ENCODE measurements around the gene ATP6V0E2.

ATP6V0E2 gene

DNA sequence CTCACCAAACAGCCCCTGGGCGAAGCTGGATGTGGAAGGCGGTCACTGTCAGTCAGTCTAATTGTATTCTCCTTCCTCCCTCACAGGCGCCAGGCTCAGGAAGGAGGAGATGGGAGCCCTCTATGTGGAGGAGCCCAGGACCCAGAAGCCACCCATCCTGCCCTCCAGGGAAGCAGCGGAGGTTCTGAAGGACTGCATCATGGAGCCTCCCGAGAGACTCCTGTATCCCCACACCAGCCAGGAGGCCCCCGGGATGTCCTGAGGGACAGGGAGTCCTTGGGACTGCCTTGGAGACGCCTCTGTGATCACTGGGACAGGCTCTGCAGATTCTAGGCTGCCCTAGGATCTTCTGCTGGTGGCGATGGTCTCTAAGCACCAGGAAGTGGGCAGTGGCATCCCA, 9.7 kb upstream of the ATP6V0E2 start:
- no peak for DNase-seq (ENCODE audit: low read depth, low spot score)

DNA sequence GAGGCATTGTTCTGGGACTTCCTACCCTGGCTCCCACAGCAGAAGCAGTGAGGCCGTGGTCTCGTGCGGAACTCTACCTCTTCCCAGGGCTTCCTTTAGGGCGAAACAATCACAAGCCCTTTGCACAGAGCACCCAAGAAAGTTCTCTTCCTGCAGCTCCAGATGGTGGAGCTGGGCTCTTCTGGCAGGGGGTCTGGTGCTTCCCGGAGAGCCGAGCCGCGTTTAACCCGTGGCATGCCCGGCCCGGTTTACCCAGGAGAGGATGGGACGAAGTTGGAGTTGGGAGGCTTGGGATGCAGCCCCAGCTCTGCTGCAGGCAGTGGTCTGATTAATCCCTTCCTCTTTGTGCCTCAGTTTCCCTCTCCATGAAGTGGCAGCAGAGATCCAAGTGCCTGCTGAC, 9.0 kb upstream of the ATP6V0E2 start:
- no peak for DNase-seq (ENCODE audit: low read depth, low spot score)

DNA sequence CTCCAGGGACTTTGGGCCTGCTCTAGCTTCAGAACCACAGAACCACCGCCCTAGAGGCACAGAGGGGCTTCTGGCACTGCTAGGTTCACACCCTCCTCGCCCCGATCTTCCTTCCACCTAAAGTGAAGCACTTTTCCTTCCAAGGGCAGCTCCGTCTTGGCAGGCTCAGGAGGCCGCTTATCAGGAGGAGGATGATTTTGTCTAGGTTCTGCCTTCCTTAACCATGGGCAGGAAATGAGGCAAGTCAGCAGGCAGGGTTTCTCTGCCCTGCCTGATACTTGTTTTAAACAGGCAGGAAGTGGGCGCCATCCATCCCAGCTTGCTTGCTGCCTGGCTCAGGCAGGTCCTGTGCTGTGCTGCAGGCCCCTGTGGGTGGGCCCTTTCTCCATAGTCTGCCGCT, 8.3 kb upstream of the ATP6V0E2 start:
- DNase-seq (ENCODE audit: low read depth, low spot score), result no peak

DNA sequence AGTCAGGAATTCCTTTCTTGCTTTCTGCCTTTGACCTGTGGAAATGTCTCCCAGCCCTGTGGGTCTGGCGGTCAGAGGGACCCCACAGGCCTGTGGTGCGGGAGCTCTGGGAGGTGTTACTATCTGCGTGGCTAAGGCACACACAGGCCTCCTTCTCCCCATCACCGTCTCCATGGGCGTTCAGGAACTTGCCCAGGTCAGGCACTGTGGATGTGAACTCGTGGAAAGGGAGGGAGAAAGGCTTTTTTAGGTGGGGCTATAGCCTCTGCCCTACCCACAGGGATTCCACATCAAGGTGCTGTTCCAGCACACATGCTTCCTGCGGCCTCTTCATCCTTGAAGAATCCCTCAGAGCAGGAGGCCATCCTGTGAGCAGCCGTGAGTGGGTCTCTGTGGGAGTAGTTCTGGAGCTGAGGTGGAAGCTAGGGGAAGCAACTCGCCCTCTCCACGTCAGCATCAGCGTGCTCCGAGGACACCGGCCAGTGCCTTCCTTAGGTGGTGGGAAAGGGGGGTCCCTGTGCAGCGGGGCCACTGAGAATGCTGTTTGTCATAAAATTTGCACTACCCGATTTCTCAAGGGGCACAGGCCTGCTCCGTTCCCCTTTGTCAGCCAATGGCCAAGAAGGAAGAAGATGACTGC, 7.5 kb upstream of the ATP6V0E2 start:
- DNase-seq (ENCODE audit: low read depth, low spot score), result no peak

DNA sequence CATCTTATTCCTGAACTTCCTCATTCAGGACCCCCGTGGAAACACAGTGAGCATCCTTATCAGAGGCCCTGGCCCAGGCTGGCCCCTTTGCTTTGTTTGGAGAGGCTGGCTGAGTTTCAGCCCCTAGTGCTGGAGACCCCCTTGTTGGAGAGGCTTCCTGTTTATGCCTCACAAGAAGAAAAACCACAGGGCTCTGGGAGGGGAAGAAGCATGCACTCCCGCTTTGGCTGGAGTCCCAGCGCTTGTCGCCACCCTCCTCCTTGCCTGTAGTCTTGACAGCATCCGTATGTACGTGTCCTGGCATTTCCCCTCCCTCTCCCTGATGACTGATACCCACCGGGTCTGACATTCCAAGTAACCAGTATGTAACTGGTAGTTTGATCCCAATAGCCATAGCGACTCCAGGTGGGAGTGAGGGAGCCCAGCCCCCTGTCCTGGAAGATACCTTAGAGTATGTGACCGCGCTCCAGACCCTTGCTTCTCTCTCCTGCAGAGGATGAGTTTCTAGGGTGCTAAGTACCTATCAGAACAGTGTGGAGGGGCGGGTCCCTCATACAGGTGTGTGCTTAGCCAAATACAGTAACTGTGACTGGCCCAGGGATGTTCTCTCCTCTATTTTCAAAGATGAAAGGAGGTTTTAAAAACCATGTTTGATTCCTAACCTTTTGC, 6.9 kb upstream of the ATP6V0E2 start:
- no peak for DNase-seq (ENCODE audit: low read depth, low spot score)

DNA sequence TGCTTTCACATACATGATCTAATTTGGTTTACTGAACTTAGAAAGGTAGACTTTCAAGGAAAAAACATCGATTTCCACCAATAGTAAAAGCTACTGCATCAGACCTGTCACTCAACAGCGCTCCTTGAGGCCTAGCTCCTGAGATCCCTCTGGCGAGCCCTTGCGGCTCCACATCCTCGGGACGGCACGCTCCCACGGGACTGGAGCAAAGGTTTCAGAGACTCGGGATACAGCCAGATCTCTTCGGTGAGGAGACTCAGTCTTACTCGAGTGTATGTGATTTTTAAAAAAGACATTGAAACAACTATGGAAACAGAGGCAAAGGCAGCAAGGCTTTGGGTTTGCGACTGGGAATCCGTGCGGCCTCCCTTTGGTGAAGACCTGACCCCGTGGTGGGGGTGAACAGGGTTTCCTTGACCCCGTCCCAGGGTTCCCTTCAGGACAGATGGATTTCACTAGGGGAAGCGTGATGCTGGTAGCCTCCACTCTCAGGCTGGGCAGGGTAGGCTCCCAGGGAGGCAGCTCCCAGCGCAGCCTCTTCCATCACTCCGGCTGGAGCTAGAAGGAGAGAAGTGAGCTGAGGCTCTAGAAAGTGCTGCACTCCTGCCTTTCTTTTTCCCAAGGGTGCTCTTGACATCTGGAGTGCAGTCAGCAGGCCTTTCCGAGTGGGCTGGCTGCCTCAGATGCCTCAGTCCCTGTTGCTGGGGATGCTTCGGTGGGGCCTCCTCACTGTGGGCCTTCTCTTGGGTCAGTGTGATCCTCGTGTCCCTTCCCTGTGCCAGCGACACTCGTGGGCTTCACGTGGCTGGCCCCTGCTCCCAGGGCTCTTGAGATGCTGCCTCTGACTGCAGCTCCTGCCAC, 5.8 kb upstream of the ATP6V0E2 start:
- no peak for DNase-seq (ENCODE audit: low read depth, low spot score)

DNA sequence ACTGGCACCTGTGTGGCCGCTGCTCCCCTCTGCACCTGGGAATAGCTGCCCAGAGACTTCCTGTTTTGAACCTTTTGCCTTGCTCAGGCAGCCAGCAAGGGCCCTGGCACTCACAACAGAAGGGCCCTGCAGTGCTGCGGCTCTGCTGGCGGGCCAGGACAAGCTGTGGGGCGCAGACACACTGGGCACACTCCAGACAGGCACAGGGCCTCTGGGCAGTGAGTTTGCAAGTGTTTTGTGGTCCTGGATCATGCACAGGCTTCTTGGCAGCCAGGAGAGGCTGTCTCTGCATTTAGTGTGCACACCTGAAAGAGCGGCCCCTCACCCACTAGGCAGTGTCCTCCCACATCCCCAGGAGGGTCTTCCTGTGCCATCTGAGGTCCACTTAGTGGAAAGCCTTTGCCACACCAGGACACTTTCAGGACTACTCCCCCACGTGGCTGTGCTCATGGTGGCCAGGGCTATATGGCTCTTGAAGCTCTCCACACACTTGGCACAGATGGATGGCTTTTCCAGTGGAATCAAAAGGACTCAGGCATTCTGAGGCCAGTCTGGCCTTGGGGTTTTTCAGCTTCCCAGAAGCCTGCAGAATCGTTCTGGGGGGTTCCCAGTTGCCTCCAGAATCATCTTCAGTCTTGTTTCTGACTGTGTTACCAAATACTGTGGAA, 5.0 kb upstream of the ATP6V0E2 start:
- DNase-seq (ENCODE audit: low read depth, low spot score), result no peak

DNA sequence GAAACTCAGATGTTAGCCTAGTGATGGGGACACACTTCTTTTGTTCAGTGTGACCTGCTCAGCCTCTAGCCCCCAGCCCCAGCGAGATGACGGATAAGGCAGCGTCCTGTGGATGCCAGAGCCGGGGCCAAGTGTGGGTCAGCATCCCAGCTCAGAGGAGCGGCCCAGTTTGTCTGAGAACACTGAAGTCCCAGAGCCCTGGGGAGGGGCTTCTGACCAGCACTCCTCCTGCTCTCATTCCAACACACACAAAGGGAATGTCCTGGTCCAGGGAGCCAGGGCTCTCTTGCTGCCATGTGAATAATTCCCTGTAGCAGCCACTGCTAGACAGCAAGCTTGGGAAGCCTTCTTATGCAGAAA, 4.5 kb upstream of the ATP6V0E2 start:
- no peak for DNase-seq (ENCODE audit: low read depth, low spot score)

DNA sequence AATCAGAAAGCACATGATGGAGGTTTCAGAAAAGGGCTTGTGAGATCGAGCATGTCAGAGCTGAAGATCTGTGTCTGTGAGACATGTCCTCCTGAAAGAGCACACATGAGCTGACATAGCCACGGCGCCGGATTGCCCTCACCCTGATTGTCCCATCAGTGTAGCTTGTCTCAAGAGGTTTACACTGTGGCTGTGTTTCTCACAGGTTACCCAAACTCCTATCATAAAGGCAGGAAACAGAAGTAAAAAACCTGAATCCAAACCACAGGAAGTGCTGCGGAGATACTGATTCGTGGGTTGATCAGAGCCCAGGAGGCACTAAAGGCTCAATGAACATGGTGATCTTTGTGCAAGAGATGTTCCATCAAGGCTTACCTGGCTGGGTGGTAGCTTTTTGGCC, 3.9 kb upstream of the ATP6V0E2 start:
- DNase-seq (ENCODE audit: low read depth, low spot score), result no peak

DNA sequence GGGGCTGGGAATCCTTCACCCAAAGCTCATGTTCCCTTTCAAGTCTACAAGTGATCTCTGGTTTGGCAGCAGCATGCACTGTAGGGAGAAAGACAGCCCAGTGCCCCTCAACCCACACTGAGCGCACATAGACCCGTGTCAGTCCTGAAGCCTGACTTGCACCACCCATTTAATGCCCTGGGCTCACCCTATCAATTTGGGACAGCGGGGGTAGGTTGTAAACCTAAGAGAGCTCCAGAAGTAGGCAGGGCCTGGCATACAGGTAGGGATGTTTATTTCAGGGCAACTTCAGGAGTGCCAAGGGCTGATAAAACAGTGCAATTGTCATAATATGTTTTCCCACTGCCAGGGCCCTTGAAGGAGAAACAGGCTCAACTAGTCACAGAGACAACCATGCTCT, 3.5 kb upstream of the ATP6V0E2 start:
- DNase-seq (ENCODE audit: low read depth, low spot score), result no peak

DNA sequence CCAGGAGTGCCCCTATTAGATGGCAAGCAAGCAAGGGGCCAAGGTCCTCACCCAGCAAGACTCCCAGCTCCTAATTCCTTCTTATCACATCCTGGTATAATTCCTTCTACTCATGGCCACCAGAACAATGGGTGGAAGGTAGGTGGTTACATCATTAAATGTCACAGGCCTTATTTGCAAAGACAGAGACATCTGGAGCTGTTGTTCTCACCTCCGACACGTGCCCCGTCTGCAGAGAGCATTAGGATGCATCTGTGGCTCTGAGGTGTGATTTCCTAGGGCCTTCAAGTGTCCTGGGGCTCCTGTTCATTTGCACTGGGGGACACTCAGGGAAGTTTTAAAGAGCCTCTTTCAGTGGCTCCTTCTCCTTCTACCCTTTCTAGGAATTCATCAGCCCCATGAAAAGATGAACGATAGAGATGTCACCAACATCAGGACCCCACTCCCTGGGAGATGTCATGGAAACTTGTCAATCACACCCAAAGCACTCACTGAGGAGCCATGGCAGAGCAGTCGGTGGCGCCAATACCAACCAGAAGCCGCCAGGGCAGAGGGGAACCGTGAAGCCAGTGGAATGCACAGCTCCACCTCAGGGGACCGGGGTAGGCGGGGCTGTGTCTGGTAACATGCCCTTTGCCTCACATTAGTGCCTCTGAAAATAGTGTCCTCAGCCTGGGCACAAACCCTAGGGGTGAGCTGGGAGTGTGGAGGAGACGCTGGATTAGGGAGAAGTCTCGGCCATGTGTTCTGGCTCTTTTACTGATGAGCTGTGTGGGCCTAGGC, 2.9 kb upstream of the ATP6V0E2 start:
- DNase-seq (ENCODE audit: low read depth, low spot score), result no peak

DNA sequence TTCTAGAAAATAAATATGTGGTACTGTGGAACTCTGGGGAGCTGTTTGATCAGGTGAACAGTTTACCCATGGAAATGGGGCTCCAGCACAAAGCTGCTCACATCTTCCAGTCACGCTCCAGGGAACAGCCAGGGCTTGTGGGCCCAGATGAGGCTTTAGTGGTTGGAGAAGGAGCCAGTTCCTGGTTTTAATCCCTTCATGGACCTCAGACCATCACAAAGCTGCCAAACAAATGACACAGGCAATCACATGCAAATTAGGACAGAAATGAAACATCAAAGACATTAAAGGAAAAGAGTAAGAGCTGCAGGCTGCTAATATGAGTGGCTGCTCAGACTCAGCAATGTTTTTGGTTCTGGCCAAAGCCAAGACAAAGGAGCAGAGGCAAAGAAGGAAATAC, 2.2 kb upstream of the ATP6V0E2 start:
- DNase-seq (ENCODE audit: low read depth, low spot score), result no peak

DNA sequence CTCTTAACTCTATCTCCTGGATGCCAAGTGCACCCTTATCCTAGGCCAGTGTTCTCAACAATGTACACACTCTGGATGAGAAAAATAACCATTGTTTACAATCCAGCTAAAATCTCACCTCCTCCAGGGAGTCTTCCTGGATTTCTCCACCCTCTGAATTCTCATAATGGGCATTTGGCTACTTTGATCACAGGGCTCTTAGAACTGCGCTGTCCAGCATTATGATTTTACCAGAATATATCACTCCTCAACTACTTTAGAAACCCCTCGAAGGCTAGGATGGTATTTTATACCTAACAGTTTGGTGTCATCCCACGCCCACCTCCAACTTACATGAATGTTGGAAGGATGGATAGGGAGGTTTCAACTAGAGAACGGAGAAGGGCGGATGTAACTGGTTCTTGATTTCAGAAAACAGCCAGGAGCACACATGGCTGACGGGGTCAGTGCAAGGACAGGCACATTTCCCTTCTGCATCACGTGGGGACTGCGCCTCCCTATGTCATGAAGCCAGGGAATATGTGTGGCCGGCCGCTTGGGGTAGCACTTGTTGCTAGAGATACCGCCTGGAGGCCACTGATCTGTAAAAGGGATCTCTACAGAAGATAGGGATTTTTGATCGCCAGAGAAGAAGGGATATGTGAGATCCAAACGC, 1.2 kb upstream of the ATP6V0E2 start:
- DNase-seq (ENCODE audit: low read depth, low spot score), result no peak

DNA sequence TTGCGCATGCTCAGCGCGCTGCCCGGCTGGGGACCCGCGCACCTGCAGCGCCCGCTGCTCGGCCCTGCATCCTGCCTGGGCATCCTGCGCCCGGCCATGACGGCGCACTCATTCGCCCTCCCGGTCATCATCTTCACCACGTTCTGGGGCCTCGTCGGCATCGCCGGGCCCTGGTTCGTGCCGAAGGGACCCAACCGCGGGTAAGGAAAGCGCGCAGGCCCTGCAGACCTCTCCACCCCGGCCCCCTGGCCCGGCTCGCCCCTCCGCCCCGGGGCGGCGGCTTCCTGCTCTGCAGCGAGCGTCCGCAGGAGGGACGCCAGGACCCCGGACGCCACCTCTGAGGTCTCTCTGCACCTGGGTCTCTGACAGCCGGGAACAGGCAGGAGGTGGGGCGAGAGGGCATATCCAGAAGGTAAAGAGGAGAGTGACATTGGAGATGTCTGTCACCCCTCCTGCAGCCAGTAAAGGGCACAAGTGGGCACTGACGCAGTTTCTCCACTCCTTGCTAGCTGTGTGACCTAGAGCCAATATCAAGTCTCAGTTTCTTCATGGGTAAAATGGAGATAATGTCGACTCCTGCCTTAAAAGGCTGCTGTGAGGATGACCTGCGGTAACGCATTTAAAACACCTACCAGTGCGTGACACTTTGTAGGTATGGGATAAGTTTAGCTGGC, 338 bp downstream of the ATP6V0E2 start:
- DNase-seq (ENCODE audit: low read depth, low spot score), result no peak

DNA sequence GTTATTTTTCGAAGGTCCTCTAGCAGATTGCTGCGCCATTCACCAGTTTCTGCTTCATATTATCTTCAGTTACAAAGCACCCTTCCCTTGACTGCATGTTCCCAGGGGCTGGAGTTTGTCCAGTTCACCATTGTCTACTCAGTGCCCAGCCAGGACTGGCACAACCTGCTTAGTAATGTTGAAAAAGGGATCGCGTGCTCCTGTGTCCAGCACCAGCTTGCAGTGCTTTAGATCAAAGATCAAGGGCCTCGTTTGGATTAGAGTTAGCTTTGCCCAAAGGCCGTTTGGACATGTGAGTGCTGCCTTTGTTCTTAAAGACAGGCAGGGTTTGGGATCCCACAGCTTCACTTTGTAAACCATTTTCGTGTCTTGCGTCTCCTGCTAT, 867 bp downstream of the ATP6V0E2 start:
- no peak for DNase-seq (ENCODE audit: low read depth, low spot score)

DNA sequence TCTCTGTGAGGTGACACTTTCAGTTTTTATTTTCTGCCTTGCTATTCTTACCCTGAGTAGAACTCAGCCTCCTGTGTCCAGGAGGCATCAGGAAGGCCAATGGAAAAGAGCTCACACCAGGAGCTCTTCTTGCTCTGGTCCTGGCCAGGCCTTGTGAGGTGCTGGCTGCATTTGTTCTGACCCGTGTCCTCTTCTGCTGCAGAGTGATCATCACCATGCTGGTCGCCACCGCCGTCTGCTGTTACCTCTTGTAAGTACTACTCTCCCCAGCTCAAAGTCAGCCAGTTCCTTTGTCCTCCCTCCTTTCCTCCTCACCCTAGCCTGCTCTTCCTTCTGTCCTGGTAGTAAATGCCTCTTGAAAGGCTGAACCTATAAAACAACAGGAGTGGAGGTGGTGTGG, 1.6 kb downstream of the ATP6V0E2 start:
- DNase-seq (ENCODE audit: low read depth, low spot score), result no peak

DNA sequence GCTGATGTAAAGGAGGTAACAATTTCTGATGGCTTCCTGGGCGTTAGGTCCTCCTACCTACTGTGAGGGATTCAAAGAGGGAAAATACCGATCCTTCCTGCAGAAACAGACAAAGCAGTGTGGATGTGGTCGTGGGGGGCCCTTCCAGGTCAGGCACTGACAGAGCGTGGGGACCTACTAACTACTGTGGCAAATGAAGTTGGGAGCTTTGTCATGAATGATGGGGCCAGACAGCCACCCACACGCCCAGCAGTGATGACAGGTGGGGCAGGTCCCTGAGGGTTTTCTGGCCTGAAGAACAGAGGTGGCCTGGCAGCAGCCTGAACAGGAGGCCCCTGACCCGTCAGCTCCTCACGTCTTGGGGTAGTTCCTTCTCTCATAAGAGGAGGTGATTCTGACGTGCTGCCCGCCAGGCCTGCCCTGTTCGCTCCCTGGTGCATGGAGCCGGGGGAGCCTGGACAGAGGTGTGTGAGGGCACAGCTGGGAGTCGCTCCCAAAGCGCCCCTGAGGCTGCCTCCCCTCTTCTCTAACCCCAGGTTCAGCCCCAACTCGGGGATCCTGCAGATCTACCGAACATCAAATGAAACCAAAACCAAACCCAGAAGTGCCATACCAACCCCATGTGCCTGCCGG, 4.2 kb downstream of the ATP6V0E2 start:
- DNase-seq (ENCODE audit: low read depth, low spot score), result no peak

DNA sequence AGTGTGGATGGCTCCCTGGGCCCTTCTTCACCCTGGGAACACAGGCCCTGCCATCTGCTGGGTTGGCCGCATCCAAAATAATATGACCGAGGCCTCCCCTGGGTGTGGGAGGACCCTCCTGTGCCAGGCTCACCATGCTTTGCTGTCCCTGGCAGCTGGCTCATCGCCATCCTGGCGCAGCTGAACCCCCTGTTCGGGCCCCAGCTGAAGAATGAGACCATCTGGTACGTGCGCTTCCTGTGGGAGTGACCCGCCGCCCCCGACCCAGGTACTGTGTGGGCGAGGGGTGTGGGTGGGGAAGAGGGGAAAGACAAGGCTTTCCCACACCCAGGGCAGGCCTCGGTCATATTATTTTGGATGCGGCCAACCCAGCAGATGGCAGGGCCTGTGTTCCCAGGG, 4.8 kb downstream of the ATP6V0E2 start:
- DNase-seq (ENCODE audit: low read depth, low spot score), result no peak

DNA sequence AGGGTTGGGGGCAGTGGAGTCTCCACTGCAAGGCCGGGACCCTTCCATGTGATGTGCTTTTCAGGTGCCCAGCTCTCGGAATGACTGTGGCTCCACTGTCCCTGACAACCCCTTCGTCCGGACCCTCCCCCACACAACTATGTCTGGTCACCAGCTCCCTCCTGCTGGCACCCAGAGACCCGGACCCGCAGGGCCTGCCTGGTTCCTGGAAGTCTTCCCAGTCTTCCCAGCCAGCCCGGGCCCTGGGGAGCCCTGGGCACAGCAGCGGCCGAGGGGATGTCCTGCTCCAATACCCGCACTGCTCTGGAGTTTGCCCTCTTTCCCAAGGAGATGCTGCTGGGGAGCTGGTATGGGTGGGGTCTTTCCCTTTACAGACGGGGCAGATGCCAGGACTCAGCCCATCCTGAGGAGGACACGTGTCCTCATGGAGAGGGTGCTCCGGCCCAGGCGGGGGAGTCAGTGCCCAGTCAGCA, 5.5 kb downstream of the ATP6V0E2 start:
- DNase-seq (ENCODE audit: low read depth, low spot score), result no peak
